RPMI8226 (cell line): ENCODE data around the gene GLRX.

ENCODE experiments used
- DNase-seq: peaks from one replicate; pipeline ENCODE4 v3.0.0-alpha.2; 2015

The GLRX gene

DNA sequence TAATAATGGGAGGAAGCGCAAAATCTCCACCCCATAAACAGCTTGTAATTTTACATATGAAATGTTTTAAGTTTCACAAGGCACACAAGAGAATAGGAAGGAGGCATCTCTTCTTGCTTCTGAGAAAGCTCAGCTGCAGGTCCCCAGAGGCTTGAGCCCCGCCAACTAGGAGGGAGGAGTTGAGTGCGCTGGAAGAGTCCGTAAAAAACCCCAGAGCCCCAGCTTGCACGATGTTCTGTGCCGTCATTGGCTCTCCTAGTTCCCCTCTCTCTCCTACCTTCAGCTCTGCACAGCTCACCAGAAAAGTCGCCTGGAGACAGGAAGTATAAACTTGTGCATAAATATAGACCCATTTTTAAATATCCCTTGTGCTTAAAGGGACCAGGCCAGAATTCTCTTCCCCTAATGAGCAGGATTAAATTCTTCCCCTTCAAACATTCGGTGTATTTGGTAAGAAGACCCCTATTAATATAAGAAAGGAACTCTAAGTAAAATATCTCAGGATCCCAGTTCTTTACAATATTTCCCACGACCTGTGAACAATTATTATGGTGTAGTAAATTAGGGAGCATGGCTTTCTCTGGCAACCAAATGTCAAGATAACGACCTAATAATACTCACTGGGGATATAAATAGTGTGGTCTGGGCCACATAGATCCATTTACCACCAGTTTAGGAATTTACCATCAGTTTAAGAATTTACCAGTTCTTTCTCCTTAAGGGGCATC is 13.7 kb downstream of the GLRX start:
- peak; percentile 77 for DNase-seq

DNA sequence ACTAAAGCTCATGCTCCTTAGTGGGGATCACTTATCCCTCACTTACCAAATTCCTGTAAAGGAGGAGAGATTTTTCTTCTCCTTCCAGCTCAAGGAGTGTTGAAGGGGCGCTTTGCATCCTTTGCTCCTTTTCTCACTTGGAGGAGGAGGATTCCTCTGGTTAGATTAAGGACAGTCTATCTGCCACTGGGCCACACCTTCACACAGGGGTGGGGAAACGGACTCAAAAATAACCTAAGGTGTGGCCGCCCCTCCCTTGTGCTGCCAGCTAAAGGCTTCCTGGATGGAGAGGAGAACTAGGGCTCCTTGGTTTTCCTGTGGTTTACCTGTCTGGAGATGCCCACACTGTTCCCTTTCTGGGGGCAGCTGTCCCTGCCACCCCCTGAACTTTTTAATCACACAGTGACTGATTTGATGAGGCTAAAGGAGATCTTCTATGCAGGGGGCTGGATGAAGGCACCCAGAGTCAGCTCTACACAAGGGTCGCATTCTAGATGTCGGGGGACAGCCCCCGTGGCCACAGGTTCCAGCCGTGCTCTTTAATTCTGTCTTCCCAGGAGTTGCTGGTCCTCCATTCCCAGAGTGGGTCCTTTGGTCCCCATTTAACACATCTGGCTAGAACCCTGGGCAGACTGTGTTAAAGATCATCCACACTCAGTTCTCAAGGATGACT is 14.4 kb downstream of the GLRX start:
- DNase-seq: no peak

DNA sequence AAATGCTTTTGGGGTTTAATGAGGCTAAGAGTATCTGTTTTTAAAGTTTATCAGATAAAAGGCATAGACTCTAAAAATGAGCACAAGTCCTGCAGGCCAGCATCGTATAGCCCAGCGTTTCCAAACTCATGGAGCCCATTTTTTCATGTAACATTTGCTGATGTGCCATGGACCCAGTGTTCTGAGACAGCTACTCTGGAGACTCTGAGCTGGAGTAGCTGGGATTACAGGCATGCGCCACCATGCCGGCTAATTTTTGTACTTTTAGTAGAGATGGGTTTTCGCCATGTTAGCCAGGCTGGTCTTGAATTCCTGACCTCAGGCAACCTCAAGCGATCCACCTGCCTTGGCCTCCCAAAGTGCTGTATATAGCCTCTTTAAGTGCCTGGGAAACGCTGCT is 15.8 kb downstream of the GLRX start:
- DNase-seq: no peak

DNA sequence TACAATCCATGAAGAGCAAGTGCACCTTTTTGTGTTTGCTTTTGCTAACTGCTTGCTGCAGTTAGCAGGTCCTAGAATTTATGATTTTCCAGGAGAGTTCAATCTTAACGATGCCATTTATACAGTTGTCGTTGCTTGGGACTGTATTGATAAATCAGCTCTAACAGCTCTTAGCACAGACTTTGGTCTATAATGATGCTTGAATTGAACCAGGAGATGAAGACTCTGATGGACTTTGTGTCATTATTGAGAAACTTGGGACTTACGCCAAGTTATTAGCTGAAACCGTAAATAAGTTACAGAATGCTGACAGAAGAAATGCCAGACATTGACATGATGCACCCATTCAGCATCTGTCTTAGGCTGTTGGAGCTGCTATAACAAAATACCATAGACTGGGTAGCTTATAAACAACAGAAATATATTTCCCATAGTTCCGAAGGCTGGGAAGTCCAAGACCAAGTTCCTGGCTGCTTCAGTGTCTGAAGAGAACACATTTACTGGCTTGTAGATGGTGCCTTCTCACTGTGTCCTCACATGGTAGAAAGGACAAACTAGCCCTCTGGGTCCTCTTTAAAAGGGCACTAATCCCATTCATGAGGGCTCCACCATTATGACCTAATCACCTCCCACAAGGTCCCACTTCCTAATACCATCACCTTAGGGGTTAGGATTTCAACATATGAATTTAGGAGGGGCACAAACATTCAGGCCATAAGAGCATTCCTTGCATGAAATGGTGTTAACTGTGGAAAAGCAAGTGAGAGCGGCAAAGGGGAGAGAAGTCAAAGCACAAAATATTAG is 17.6 kb downstream of the GLRX start:
- no peak for DNase-seq

DNA sequence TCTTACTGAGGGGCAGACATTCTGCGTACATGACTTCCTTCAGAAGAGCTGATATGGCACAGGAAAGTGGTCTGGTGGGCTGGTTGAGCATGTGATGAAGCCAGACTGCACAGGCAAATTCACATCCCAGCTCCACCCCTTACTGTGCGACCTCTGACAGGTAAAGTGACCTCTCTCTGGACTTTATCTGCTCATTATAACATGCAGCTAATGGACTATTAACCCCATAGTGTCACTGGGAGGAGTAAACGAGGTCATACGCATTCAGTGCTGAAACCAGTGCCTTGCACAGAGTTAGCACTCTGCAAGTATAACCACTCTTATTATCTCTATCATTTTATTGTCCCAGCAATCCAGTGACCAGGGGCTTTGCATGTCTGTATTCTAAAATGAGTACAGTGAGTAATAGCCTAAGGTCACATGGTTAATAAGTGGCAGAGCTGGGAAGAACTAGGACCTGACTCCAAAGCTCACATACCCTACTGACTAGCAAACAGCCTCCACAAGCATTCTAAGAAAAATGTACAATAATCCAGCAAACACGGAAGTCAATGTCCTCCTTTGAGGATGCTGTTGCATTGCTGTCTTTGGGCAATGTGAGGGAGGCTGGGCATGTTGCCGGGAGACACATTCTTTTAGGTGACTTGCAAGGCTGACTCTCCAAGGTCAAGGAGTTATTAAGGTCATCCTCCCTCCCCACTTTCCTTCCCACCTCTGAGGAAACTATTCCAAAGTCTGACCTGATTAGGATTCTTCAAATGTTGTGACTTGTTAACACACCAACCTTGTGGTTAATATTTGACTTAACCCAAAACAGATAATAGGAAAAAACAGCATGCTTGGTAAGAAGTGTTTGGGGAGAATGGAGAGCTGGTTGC is 19.0 kb downstream of the GLRX start:
- no peak for DNase-seq

DNA sequence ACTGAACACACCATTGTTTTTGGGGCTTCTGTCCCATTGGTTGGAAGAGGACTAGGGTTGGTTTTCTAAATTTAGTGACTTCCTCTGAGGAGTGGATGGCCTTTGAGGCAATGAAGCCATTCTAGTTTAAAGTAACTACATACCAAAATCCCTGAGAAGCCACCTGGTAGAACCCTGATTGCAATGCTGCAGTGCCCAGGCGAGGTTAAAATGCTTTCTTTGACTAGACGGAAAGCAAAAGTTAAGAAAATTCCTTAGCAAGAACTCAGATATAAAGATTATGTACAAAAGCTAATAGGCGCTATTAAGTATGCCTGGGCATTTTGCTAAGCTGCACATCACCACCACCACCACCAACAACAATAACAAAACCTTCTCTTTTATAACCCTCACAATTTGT is 20.6 kb downstream of the GLRX start:
- no peak for DNase-seq

DNA sequence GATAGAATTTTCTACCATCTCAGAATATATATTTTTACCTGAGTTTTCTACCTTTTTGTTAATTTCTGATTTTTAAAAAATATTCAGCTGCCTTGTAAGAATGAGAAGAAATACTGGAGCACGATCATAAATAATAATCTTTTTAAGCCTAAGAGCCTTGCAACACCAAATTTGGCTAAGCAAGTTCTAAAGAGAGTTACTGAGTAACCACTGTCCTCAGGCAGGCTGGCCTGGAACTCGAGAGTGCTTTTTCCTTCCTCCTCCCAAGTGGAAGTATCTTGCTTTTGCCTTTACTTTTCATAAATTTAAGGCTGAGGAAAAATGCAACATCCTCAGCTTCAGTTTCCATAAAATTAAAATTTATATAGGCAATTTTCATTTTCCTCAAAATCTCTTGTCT is 21.0 kb downstream of the GLRX start:
- DNase-seq: no peak

DNA sequence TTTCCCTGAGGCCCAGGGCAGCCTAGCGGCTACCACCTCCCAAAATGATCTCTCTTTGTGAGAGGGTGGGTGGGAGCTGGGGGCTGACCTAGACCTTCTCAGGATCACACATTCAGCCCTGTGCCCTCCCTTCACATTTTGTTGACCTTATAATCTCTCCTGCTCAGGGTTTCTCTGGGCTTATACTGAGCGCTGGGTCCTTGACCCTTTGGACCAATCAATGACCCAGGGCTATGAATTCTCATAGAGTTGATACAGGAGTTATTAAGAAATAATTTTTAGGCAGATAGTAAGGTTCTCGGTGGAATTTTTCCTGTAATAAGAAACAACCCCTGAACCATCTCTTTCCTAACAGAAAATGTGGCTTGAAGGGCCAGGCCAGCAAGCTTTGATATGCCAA is 22.0 kb downstream of the GLRX start:
- no peak for DNase-seq

DNA sequence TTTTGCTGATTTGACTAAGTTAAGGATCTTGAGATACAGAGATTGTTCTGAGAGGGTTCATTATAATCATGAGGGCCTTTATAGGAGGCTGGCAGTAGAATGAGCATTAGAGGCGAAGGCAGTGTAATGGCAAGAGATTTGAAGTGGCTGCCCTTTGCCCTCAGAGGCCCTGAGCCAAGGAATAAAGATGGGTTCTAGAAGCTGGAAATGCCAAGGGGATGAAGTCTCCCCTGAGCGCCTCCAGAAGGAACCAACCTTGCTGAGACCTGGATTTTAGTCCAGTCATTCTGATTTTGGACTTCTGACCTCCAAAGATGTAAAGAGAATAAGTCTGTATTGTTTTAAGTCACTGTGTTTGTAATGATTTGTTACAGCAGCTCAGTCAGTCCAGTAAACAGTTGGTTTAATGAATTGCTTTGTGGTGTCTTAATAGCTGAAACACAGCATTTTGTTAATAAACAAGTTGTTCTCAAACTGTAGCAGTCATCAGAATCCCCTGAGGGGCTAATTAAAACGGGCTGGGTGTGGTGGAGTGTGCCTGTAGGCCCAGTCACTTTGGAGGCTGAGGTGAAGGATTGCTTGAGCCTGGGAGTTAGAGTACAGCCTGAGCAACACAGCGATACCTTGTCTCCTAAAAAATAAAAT is 23.2 kb downstream of the GLRX start:
- DNase-seq: no peak

DNA sequence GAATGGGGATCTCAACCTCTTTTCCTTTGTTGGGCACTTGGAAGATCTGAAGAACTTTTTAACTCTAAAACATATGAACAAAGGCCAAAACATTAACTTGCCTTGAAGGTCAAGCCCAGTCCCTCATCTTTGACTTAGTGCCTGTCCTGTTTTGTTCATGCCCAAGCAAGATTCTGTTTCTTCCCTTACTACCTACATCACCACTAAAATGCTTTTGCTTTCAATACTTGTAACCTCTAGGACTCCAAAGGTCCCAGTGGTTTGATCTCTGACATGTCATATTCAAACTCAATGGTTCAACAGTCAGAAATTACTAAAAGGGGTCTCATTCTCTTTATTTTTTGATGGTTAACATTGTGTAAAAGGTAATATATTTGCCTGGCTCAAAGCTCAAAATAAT is 24.0 kb downstream of the GLRX start:
- DNase-seq: no peak

DNA sequence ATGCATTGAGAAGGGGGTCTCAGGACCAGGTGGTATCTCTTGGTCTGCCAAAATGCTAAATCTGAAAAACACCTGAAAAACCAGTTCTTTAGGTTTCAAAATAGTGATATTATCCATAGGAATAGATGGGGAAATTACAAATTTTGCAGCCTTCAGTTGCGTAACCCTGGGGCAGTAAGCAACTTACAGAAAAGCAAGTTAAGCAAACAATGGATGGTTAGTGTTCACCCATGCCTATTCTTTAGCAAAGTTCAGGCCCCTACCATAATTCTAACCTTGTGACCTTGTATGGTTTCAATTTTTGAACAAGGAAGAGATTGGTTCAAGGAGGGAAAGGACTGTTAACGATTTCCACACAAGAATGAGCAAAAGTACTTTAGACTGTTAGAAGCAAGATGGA is 24.5 kb downstream of the GLRX start:
- no peak for DNase-seq

DNA sequence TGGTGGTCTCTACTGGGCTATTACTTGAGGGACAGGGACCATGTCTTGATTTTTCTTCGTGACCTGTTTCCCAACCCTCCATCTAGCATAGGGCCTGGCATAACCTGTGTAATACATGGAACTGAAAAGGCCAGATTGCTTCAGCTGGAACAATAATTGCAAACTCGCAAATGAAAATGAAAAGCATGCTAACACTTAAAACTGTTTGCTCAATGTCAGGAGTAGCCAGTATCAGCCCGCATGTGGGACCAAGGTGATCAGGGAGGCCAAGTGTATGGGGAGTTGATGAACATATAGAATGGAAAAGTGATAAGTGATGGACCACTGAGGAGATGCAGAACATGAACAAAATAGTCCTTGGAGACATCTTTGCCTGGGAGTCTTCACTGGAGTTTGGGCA is 25.2 kb downstream of the GLRX start:
- DNase-seq: no peak

DNA sequence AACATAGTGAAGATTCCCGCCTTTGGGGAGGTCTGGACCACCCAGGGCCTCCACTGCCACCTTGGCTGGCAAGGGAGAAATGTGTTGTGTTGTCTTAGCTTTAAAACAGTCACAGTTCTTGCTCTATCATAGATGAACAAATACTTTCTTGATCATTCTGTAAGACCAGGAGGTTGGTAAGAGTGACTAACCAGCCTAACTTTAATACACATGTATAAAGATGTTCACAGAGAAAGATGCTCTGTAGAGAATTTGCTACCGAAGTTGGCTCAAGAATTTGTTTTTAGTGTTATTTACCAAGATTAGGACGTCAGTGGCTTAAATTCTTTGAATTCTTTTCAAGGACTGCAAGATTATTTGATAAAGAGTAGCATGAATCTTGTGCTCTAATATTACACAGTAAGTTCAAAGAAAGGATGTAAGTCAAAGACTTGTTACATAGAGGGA is 28.4 kb downstream of the GLRX start:
- no peak for DNase-seq

DNA sequence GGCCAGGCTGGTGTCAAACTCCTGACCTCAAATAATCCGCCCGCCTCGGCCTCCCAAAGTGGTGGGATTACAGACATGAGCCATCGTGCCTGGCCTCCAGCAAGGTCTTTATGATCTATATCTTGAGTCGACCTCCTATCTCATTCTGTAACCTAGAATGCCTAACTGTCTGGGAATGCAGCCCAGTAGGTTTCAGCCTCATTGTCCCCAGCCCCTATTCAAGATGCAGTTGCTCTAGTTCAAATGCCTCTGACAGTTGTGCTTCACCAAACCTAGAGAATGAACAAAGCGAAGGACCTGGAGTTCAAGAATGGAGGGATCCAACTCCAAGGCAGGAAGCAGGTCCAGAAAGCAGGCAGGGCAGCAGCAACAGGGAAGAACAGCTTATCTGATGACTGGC is 30.8 kb downstream of the GLRX start:
- no peak for DNase-seq

DNA sequence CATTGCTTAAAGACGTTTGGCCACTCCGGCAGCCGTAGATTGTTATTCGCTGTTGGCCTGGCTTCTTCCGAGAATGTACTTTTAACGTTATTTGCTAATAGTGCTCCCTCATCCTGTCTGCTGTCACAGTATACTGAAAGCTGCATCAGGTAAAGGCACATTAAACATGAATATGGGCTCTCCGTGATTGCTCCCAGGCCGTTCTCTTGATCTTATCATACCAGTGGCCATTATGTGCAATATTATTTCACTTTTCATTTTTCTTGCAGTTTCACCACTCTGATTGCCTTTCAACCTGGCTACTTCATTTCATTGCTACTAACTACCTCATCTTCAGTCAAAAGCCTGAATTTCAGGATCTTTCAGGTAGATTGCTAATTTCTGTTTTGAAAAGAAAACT is 34.0 kb downstream of the GLRX start:
- DNase-seq: no peak

DNA sequence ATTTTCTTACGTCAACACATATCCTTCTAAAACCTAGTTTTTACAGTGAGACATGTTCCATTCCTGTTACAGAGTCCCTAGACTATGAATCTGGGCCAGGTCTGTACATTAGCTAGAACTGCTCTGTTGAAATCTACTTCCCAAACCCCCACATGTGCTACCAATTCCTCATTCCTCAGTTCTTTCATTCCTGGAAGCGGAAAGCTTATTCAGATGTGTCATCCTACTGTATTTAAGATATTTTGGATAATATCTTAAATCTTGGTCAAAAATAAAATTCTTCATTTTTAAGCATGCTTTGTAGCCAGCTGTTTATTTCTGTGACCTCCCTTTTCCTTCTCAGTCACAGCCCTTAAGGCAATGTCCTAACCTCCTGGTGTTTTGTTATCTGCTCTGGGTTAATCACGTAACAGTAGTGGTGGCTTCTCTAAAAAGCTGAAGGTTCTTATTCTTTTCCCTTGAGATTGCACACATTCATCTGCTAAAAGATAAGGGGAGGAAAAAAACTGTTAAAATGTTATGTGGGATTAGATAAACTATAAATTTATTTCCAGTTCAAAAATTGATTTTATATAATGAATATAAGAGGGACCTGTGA is 35.6 kb downstream of the GLRX start:
- no peak for DNase-seq

DNA sequence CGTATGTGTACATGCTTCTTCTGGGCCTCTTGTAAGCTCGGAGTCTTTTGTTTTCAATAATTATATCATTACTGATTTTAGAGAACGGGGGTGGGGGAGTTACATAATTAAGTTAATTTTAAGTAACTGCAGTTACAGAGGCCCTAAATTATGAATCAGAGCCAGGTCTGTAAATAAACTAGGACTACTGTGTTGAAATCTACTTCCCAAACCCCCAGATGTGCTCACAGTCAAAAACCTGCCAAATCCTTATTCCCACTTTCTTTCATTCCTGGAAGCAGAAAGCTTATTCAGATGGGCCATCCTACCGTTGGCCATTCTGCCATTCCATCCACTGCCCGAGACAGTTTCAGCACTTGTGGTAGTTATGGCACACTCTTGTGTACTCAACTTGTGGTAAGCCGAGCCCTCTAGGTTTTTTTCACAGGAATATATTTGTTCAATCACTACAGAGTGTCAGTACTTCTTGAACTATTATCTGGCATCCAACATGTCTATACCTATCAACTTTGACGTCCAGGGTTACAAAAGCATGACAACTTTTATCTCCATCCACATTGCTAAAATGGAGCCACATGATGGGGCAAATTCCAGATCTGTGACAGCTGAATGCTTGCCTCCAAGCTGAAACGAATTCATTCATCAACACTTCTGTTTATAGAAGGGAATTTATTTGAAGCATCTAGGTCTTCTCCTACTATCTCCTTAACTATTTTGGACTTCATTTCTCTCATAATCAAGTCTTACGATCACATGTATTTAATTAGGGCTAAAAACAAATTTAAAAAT is 37.8 kb downstream of the GLRX start:
- DNase-seq: no peak

DNA sequence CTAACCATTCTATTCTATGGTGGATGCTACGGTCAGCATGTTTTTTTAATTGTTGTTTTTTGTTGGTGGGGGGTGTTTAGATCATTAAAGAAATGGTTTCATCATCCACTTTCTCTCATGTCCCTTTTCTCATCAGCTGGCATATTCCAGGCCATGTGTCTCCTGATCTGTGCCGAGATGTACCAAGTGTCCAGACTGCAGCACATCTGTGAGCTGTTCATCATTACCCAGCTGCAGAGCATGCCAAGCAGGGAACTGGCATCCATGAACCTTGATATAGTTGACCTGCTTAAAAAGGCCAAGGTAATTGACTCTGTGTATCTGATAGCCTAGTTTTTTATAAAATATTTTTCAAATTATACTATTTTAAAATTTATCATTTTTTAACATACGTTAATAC is 38.9 kb downstream of the GLRX start:
- no peak for DNase-seq

DNA sequence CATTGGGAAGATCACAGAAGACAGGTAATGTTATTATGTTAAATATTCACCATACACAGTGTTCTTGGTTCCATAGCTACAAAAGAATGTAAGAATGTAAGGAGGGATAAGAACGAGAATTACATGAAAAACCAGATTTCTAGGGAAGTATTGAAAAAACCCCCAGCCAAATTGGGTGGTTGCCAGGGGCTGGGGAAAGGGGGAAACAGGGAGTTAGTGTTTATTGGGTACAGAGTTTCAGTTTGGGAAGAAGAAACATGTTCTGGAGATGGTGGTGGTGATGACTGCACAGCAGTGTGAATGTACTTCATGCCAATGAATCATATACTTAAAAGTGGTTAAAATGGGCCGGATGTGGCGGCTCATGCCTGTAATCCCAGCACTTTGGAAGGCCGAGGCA is 40.3 kb downstream of the GLRX start:
- no peak for DNase-seq

DNA sequence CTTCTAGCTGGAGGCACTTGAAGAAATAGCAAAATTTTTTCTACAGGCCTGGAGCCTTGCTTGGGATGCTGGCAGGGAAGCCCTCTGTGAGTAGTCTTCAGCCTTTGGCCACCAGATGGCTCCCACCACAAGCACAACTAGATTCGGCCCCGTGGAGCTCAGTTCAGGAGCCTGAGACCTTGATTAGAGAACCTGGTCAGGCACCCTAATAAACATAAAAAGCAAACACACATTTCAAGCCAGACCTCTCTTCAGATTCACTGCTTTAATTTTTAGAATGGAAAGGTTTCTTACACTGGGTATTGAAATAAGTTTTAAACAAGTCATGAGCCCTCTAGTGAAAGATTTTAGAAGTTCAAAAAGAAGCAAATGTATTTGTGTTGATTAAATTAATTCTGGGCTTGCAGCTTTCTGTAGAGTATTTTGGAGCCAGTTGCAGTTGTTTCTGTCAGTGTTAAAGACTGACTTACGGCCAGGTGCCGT is 41.4 kb downstream of the GLRX start:
- DNase-seq: peak; percentile 85

DNA sequence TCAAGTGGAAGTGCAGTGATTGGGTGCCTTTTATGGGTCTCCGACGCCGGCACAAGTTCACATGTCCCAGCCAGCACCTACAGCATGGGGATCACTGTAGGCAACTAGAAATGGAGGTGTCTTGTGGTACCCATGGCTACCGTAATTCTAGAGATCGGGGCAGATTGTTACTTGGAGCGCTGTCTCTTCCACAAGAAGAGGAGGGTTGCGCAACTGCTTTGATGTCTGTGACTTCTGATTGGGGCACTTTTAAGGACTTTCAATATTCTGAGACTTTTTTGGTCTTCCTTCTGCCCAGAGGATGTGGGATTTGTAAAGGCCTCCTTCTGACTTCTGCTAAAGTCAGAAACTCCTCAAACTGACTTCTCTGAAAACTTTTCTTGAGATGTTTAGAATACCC is 41.9 kb downstream of the GLRX start:
- DNase-seq: no peak
